Activated naive CD8-positive, alpha-beta T cell treated with anti-CD3 and anti-CD28 coated beads, Interleukin-2, amount 10 ng/mL, durations not matched to agents 7 days and 5 days (primary cell): ENCODE data around the gene DZIP1L. TPM values are rescaled to one million over a fixed set of nuclear protein-coding genes. Genes with fewer than 3 reads are reported as not detected.

Experiments used
- ATAC-seq: fragments of 150-1000 bp; cut with Tn5 transposase; one replicate; pipeline ENCODE4 v1.10.0; 2021; ENCODE audit warnings: low read depth, moderate library complexity
- POLR2A ChIA-PET: fragments of 350-600 bp; sonication (Branson Sonifier 250); formaldehyde crosslinking; loops from one replicate; lab custom pipeline; 2021; ENCODE audit warnings: antibody characterized with exemption; lab: Charles Lee
- DNase-seq: peaks from one replicate; pipeline ENCODE4 v3.0.0; 2021
- H3K27ac Mint-ChIP-seq: one replicate; pipeline ENCODE4 v1.8.0; 2022; ENCODE audit warnings: mild to moderate bottlenecking, mixed read lengths
- H3K27me3 Mint-ChIP-seq: one replicate; pipeline ENCODE4 v1.8.0; 2022; ENCODE audit warnings: mild to moderate bottlenecking, moderate library complexity, mixed read lengths
- H3K36me3 Mint-ChIP-seq: one replicate; pipeline ENCODE4 v1.8.0; 2021; ENCODE audit warnings: mild to moderate bottlenecking, mixed read lengths
- H3K4me1 Mint-ChIP-seq: one replicate; pipeline ENCODE4 v1.8.0; 2021; ENCODE audit warnings: mixed read lengths
- H3K4me3 Mint-ChIP-seq: one replicate; pipeline ENCODE4 v1.8.0; 2022; ENCODE audit warnings: mild to moderate bottlenecking, moderate library complexity, mixed read lengths
- H3K9me3 Mint-ChIP-seq: one replicate; pipeline ENCODE4 v1.8.0; 2021; ENCODE audit warnings: mixed read lengths
- total RNA-seq, 2 experiments: library from RNA; stranded (reverse); gene quantifications; one replicate each; pipeline ENCODE4 v1.2.3, GENCODE V29; 2021

Gene DZIP1L
- total RNA-seq, 2 experiments from 2014 or later = 0.40 TPM; not detected in 1

GRCh38 chr3:138031536-138031935 is 83.9 kb downstream of the DZIP1L start:
- no peak for ATAC-seq
- Mint-ChIP-seq H3K9me3 (no peaks in the 10 kb centered on the region), H3K27me3 (peaks cover 29% of the 10 kb centered on the region), H3K4me1 (no peaks in the 10 kb centered on the region), H3K4me3 (no peak overlapping the region), H3K36me3 (no peaks in the 10 kb centered on the region), H3K27ac (no peak overlapping the region)
- DNase-seq = no peak
- POLR2A ChIA-PET = no interaction called here

- Mint-ChIP-seq H3K4me1 (no peaks in the 10 kb centered on the region), H3K36me3 (no peaks in the 10 kb centered on the region), H3K27ac (no peak overlapping the region), H3K27me3 (peaks cover 25% of the 10 kb centered on the region), H3K9me3 (no peaks in the 10 kb centered on the region), H3K4me3 (no peak overlapping the region)
- no peak for ATAC-seq
- POLR2A ChIA-PET = no interaction called here
- no peak for DNase-seq
Measured at GRCh38 chr3:138030734-138031280, 84.6 kb downstream of the DZIP1L start.

- H3K27me3 Mint-ChIP-seq = peaks cover 4% of the 10 kb centered on the region
- H3K27ac Mint-ChIP-seq = no peak overlapping the region
- H3K9me3 Mint-ChIP-seq = no peaks in the 10 kb centered on the region
- POLR2A ChIA-PET = no interaction called here
- no peaks in the 10 kb centered on the region for H3K36me3 Mint-ChIP-seq
- no peaks in the 10 kb centered on the region for H3K4me1 Mint-ChIP-seq
- H3K4me3 Mint-ChIP-seq = no peak overlapping the region
- no peak for DNase-seq
- no peak for ATAC-seq
Measured at GRCh38 chr3:138027821-138028220, 87.6 kb downstream of the DZIP1L start.

GRCh38 chr3:138025553-138025952 is 89.9 kb downstream of the DZIP1L start:
- Mint-ChIP-seq H3K36me3 (no peaks in the 10 kb centered on the region), H3K4me1 (no peaks in the 10 kb centered on the region), H3K9me3 (no peaks in the 10 kb centered on the region), H3K4me3 (no peak overlapping the region), H3K27me3 (peaks cover 2% of the 10 kb centered on the region), H3K27ac (no peak overlapping the region)
- POLR2A ChIA-PET = no interaction called here
- ATAC-seq = no peak
- no peak for DNase-seq

GRCh38 chr3:138023754-138024153 is 91.7 kb downstream of the DZIP1L start:
- no peaks in the 10 kb centered on the region for H3K36me3 Mint-ChIP-seq
- no peaks in the 10 kb centered on the region for H3K4me1 Mint-ChIP-seq
- no peaks in the 10 kb centered on the region for H3K9me3 Mint-ChIP-seq
- ATAC-seq (no peak), DNase-seq (no peak)
- peaks cover 2% of the 10 kb centered on the region for H3K27me3 Mint-ChIP-seq
- POLR2A ChIA-PET = no interaction called here
- no peak overlapping the region for H3K27ac Mint-ChIP-seq
- no peak overlapping the region for H3K4me3 Mint-ChIP-seq

GRCh38 chr3:138019281-138020069 is 95.9 kb downstream of the DZIP1L start:
- Mint-ChIP-seq H3K27ac (no peak overlapping the region), H3K36me3 (no peaks in the 10 kb centered on the region), H3K4me1 (no peaks in the 10 kb centered on the region), H3K27me3 (no peaks in the 10 kb centered on the region), H3K4me3 (no peak overlapping the region), H3K9me3 (no peaks in the 10 kb centered on the region)
- ATAC-seq (no peak), DNase-seq (no peak)
- POLR2A ChIA-PET = no interaction called here

- H3K27me3 Mint-ChIP-seq = peaks cover 11% of the 10 kb centered on the region
Measured at GRCh38 chr3:138016065-138016464, 99.3 kb downstream of the DZIP1L start.

GRCh38 chr3:138012526-138012925 is 102.9 kb downstream of the DZIP1L start:
- H3K4me3 Mint-ChIP-seq = no peak overlapping the region
- no peak for DNase-seq
- no peaks in the 10 kb centered on the region for H3K36me3 Mint-ChIP-seq
- peaks cover 13% of the 10 kb centered on the region for H3K27me3 Mint-ChIP-seq
- POLR2A ChIA-PET = no interaction called here
- H3K9me3 Mint-ChIP-seq = no peaks in the 10 kb centered on the region
- ATAC-seq = no peak
- H3K27ac Mint-ChIP-seq = no peak overlapping the region
- no peaks in the 10 kb centered on the region for H3K4me1 Mint-ChIP-seq

More at GRCh38 chr3:138016065-138016464, 99.3 kb downstream of the DZIP1L start:
- no peak for DNase-seq
- Mint-ChIP-seq H3K27ac (no peak overlapping the region), H3K4me3 (no peak overlapping the region), H3K36me3 (no peaks in the 10 kb centered on the region), H3K9me3 (no peaks in the 10 kb centered on the region), H3K4me1 (no peaks in the 10 kb centered on the region)
- ATAC-seq = no peak
- POLR2A ChIA-PET = no interaction called here

Other genes with a start within 250 kb of the DZIP1L start
- gene CLDN18, start 105.4 kb downstream of the DZIP1L start, total RNA-seq = not detected
- not detected for gene A4GNT, start 16.8 kb upstream of the DZIP1L start, total RNA-seq
- gene DBR1, start 59.3 kb upstream of the DZIP1L start, total RNA-seq = 10 to 100 TPM; 22.6 to 25.7 TPM
- gene ARMC8, start 71.7 kb upstream of the DZIP1L start, total RNA-seq = 10 to 100 TPM; 53.1 to 60.9 TPM
- gene NME9, start 214.2 kb upstream of the DZIP1L start, total RNA-seq = 1 to 10 TPM in 1 of 2 experiments, under 1 TPM in 1; 0.57 to 1.7 TPM
- 1 to 10 TPM in 1 of 2 experiments, under 1 TPM in 1; 0.69 to 1.0 TPM for gene MRAS, start 233.0 kb upstream of the DZIP1L start, total RNA-seq